NCI-H2081 (cell line): ENCODE measurements around the gene PIEZO1.
A peak's percentile ranks its signal among the peaks of the same experiment; 100 is the strongest.
"Not testable (repeated sequence)": the region's sequence is repeated elsewhere in the genome, so short reads cannot be mapped to it uniquely, and the experiment has no call there.

Experiments
- DNase-seq, 2 experiments: peaks; one replicate each; lab custom pipeline; 2025; lab: John Stamatoyannopoulos, UW

The PIEZO1 gene

GRCh38 chr16:88785106-88785924, at the start of gene PIEZO1:
Gene PIEZO1 (minus strand): TSS chr16:88785220. CDS start chr16:88784964, 256 bp downstream.
- DNase-seq, result peak in 1 of 2 experiments; percentile 4

GRCh38 chr16:88834670-88835069, 49.6 kb upstream of the PIEZO1 start:
- no peak for DNase-seq

GRCh38 chr16:88833086-88833485, 48.1 kb upstream of the PIEZO1 start:
- no peak for DNase-seq

- no peak for DNase-seq
These were observed 46.8 kb upstream of the PIEZO1 start for GRCh38 chr16:88831838-88832237.

GRCh38 chr16:88830783-88831182, 45.8 kb upstream of the PIEZO1 start:
- DNase-seq, result no peak

- DNase-seq, result no peak
These were observed 45.2 kb upstream of the PIEZO1 start for GRCh38 chr16:88830258-88830657.

GRCh38 chr16:88828711-88829110, 43.7 kb upstream of the PIEZO1 start:
- DNase-seq, result no peak

GRCh38 chr16:88827727-88828126, 42.7 kb upstream of the PIEZO1 start:
- DNase-seq, result no peak

GRCh38 chr16:88826070-88826840, 41.2 kb upstream of the PIEZO1 start:
- DNase-seq, result no peak

GRCh38 chr16:88825146-88825545, 40.1 kb upstream of the PIEZO1 start:
- DNase-seq, result no peak

- no peak for DNase-seq
These were observed 39.4 kb upstream of the PIEZO1 start for GRCh38 chr16:88824256-88825077.

GRCh38 chr16:88823646-88824045, 38.6 kb upstream of the PIEZO1 start:
- not testable (repeated sequence) for DNase-seq

- DNase-seq, result no peak
These were observed 37.4 kb upstream of the PIEZO1 start for GRCh38 chr16:88822281-88823040.

- DNase-seq, result no peak
These were observed 36.3 kb upstream of the PIEZO1 start for GRCh38 chr16:88821168-88821850.

GRCh38 chr16:88820385-88821025, 35.5 kb upstream of the PIEZO1 start:
- no peak for DNase-seq

GRCh38 chr16:88819126-88819525, 34.1 kb upstream of the PIEZO1 start:
- DNase-seq, result no peak

- no peak for DNase-seq
These were observed 33.5 kb upstream of the PIEZO1 start for GRCh38 chr16:88818575-88818874.

- DNase-seq, result no peak
These were observed 33.0 kb upstream of the PIEZO1 start for GRCh38 chr16:88817785-88818574.

- no peak for DNase-seq
These were observed 31.9 kb upstream of the PIEZO1 start for GRCh38 chr16:88816736-88817535.
